Superior temporal gyrus (tissue), 1 donor: ENCODE results near the gene RPS6KC1.
"Not testable (repeated sequence)": the region's sequence is repeated elsewhere in the genome, so short reads cannot be mapped to it uniquely, and the experiment has no call there.

Experiments
- DNase-seq: peaks from one replicate; pipeline ENCODE4 v3.0.0-alpha.2; 2016; ENCODE audit errors: extremely low spot score

RPS6KC1 gene

GRCh38 chr1:213055767-213056166 is 4.7 kb downstream of the RPS6KC1 start:
- no peak for DNase-seq

- no peak for DNase-seq
Observed at GRCh38 chr1:213057264-213058059, 6.4 kb downstream of the RPS6KC1 start.

- DNase-seq: no peak
Observed at GRCh38 chr1:213060836-213061235, 9.8 kb downstream of the RPS6KC1 start.

GRCh38 chr1:213061263-213061662 is 10.2 kb downstream of the RPS6KC1 start:
- no peak for DNase-seq

DNA sequence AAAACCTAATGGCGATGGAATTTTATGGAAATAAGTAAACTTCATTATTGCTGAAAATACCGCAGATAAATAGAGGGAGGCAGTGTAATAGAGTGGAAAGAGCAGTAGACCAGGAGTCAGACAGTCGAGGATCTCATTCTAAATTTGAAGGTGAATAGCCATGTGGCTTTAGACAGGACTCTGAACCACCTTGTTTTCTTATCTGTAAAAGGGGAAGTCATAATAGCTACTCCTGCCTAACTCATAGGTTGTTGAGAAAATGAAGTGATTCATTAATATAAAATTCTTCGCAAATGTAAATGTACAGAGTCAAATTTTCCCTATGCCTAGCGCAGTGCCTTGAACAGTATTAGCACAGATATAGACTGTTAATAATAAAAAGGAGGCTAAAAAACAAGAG is 14.8 kb downstream of the RPS6KC1 start:
- no peak for DNase-seq

DNA sequence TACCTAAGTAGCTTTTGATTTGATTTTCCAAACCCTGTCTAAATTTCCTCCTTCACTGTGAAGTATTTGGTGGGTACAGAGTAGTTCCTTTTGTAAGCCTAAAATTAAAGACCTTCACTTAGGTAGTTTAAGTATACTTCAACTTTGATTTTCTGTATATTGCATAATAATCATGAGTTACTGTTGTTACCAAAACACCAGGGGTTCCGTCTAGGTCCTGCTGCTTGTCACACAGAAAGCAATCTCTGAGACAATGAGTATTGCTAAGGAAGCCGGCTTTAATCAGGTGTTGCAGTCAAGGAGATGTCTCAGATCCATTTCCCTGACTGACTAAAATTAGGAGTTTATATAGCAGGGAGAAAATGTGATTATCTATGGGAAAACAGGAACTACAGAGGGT is 15.3 kb downstream of the RPS6KC1 start:
- DNase-seq: no peak

DNA sequence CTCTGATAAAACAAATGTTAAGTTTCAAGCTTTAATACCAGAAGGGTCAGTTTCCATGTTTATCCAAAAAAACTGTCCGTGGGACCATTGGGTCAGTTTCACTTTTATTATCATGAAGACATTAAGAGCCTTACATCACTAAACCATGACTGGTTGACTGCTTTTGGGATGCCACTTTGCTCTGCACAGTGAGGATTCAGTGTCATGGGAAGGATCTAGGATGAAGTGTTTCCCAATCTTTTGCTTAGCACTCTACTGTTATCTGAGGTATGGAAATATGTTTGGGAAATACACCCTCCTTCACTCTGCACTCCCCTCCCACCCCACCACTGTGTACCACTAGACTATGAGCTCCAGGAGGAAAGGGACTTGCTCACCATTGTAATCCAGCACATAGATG is 16.3 kb downstream of the RPS6KC1 start:
- DNase-seq: no peak

DNA sequence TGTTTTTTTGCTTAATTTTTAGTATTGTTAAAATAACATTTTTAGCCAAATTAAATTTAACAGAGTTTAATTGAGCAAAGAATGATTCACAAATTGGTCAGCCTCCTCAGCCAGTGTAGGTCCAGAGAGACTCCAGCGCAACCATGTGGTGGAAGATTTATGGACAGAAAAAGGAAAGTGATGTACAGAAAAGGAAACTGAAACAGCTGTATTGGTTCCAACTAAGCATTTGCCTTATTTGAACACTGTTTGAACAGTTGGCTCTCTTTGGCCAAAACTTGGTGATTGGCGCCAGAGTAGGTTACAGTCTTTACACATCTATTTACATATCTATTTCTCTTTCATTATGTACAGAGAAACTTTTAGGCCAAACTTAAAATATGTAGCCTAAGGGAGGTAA is 19.4 kb downstream of the RPS6KC1 start:
- peak; percentile 59 for DNase-seq

- DNase-seq: no peak
Observed at GRCh38 chr1:213075725-213076124, 24.7 kb downstream of the RPS6KC1 start.

- no peak for DNase-seq
Observed at GRCh38 chr1:213082420-213083111, 31.5 kb downstream of the RPS6KC1 start.

- DNase-seq: no peak
Observed at GRCh38 chr1:213083112-213083445, 32.0 kb downstream of the RPS6KC1 start.

GRCh38 chr1:213087911-213088310 is 36.9 kb downstream of the RPS6KC1 start:
- DNase-seq: no peak

- DNase-seq: no peak
Observed at GRCh38 chr1:213089924-213090677, 39.1 kb downstream of the RPS6KC1 start.

DNA sequence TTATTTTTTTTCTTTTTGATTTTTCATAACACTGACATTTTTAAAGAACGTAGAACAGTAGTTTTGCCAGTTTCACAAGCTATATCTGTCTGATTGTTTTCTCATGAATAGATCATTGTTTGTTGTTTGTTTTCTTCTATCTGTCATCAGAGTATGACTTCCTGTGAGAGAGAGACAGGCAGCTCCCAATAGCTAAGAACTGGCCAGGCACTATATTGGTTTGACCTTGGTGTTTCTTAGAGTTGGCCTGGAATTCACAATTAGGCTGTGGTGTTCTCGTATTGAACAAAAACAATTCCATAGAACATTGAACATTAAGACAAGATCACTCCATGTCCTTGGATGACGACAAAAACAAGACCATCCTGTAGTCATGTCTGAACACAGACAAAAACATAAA is 43.4 kb downstream of the RPS6KC1 start:
- DNase-seq: peak; percentile 81

DNA sequence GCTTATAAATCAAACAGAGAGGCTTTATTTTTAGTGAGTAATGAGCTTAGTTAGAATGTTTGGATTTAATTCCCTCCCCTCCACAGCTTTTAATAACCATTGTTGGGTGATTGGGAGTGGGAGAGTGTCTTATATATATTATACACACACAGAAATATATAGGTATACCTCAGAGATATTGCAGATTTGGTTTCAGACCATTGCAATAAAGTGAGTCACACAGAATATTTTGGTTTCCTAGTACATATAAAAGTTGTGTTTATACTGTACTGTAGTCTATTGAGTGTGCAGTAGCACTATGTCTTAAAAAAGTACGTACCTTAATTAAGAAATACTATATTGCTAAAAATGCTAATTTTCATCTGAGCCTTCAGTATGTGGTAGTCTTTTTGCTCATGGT is 44.4 kb downstream of the RPS6KC1 start:
- no peak for DNase-seq

GRCh38 chr1:213099682-213100399 is 48.8 kb downstream of the RPS6KC1 start:
- DNase-seq: no peak

DNA sequence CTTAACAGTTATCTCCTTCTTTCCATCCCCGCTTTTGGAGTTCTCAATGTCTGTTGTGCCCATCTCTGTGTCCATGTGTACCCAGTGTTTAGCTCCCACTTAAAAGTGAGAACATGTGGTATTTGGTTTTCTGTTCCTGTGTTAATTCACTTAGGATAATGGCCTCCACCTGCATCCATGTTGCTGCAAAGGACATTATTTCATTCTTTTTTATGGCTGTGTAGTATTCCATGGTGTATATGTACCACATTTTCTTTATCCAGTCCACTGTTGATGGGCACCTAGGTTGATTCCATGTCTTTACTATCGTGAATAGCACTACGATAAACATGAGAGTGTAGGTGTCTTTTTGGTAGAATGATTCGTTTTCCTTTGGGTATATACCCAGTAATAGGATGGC is 49.5 kb downstream of the RPS6KC1 start:
- DNase-seq: not testable (repeated sequence)

DNA sequence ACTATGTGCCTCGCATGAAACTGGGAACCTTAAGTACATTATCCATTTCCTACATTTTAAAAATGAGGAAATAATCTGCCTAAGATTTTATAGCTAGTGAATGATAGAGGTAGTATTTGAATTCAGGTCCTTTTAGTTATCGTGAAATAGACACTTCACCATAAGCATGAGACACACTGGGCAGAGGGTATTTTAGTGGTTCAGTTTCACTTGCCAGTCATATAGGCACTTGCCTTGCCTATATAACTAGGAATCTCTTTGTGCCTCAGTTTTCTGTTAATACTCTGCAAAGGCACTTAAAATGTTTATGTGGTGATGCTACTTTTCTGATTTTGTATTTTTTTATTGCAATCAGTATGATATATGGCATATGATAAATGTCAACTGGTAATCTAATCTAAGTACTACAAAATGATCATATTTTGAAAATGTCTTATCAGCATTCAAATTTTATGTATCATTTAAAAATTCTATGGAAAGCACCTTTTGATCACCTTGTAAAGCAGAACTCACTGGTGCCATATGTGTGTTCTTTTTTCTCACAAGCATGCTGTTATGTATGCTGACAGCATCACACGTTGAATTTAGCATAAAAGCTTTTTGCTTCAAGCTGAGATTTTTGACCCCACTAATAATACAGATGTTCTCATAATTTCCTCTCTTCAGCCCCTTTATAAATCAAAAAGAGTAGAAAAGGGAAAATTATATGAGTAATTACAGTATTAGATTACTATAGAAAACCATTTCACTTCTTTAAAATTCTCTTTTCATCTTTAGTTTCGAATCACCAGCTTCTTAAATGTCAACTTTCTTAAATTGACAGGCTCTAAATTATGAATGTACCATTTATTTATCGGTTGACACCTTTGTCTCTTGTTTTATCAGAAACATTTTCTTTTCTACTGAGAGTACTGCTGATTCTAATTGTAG is 52.6 kb downstream of the RPS6KC1 start:
- no peak for DNase-seq

- DNase-seq: no peak
Observed at GRCh38 chr1:213104604-213105003, 53.6 kb downstream of the RPS6KC1 start.

DNA sequence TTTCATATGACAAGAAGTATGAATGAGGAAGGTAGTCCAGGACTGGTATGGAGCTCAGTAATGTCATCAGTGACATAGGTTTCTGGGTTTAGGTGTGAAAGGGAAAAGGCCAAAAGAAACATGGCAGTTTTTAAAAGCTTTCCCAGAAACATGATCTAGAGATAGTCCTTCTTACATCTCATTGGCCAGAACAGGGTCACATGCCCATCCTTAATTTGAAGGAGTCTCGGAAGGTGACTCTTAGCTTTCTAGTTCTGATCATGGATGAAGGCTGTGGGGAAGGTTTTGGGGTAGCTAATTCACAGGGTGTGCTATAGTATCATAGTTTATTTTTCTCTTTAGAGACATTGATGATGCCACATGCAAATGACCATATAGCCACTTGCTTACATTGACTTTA is 55.3 kb downstream of the RPS6KC1 start:
- no peak for DNase-seq

- DNase-seq: no peak
Observed at GRCh38 chr1:213107613-213108012, 56.6 kb downstream of the RPS6KC1 start.
